Esophagus squamous epithelium (tissue), 4 donors: ENCODE results near the gene SEPTIN2.

Source experiments
- CTCF ChIP-seq, 6 experiments: fragments of 450-650 bp in 4 of 6; fragments of 200-600 bp in 2 of 6; sonication (generic) in 2 of 6; IDR thresholded peaks; one replicate each; pipeline ENCODE4 v1.5.1; 2016 to 2019; ENCODE audit warnings: antibody characterized with exemption in 6 of 6, mild to moderate bottlenecking in 4 of 6, moderate library complexity in 4 of 6
- POLR2A ChIP-seq, 4 donors: fragments of 450-650 bp; IDR thresholded peaks; one replicate each; pipeline ENCODE4 v1.6.1; 2017; ENCODE audit warnings: antibody characterized with exemption in 4 of 4, mild to moderate bottlenecking in 4 of 4, moderate library complexity in 3 of 4

GRCh38 chr2:241269707-241270520 is 45.8 kb upstream of the SEPTIN2 start:
- TF ChIP-seq CTCF (IDR thresholded peaks at IDR 0.05) (no peak), POLR2A (IDR thresholded peaks at IDR 0.05) (no peak)
